PFSK-1 (cell line): Measurements from ENCODE around the gene GNG4.

ENCODE experiments used
- FOXP2 ChIP-seq: optimal IDR thresholded peaks from 2 replicates; pipeline ENCODE3; 2011; ENCODE audit warnings: borderline replicate concordance, control low read depth, inconsistent platforms; ENCODE audit not compliant: insufficient read depth; ENCODE audit errors: extremely low read length, extremely low read depth
- POLR2AphosphoS5 ChIP-seq: IDR thresholded peaks from 2 replicates; pipeline ENCODE4 v1.6.1; 2012; ENCODE audit warnings: low read depth, mild to moderate bottlenecking, control low read depth, low read length, moderate library complexity
- REST ChIP-seq, 2 experiments: IDR thresholded peaks; 2 replicates each; pipeline versions ENCODE4 v1.6.1 to v1.8.0; 2011 to 2012; ENCODE audit warnings: low read depth in 2 of 2, low read length in 2 of 2, control low read depth in 1 of 2, inconsistent platforms in 1 of 2, mild to moderate bottlenecking in 1 of 2, moderate library complexity in 1 of 2; ENCODE audit not compliant: insufficient read depth in 1 of 2
- SIN3A ChIP-seq: IDR thresholded peaks from 2 replicates; pipeline ENCODE4 v1.6.1; 2012; ENCODE audit warnings: mild to moderate bottlenecking, low read length, moderate library complexity, borderline replicate concordance; ENCODE audit not compliant: insufficient read depth
- TAF1 ChIP-seq: IDR thresholded peaks from 2 replicates; pipeline ENCODE4 v1.6.1; 2012; ENCODE audit warnings: low read length, control low read depth, borderline replicate concordance; ENCODE audit not compliant: insufficient read depth

GRCh38 chr1:235679005-235679404 is 29.4 kb upstream of the GNG4 start:
- TF ChIP-seq REST (IDR thresholded peaks at IDR 0.05; ENCODE audit: insufficient read depth in 1 of 2, low read depth in 2 of 2, low read length in 2 of 2) (no peak), POLR2AphosphoS5 (no peak), TAF1 (no peak), SIN3A (no peak), FOXP2 (no peak)
